EH (cell line): ENCODE results near the gene TMEM135.
"Not testable (repeated sequence)": the region's sequence is repeated elsewhere in the genome, so short reads cannot be mapped to it uniquely, and the experiment has no call there.

Source experiments
- DNase-seq: peaks from one replicate; pipeline ENCODE4 v3.0.0-alpha.2; 2015; ENCODE audit warnings: low read depth

Gene TMEM135

GRCh38 chr11:87020764-87021365 is 16.9 kb upstream of the TMEM135 start:
- DNase-seq: no peak

- no peak for DNase-seq
These were observed 15.5 kb upstream of the TMEM135 start for GRCh38 chr11:87022254-87022653.

GRCh38 chr11:87022738-87023137 is 15.0 kb upstream of the TMEM135 start:
- DNase-seq: no peak

- DNase-seq: not testable (repeated sequence)
These were observed 11.3 kb upstream of the TMEM135 start for GRCh38 chr11:87026415-87026814.

GRCh38 chr11:87030458-87031054 is 7.2 kb upstream of the TMEM135 start:
- peak; percentile 6 for DNase-seq

GRCh38 chr11:87031433-87032170 is 6.1 kb upstream of the TMEM135 start:
- DNase-seq: peak; percentile 34

- DNase-seq: no peak
These were observed 4.2 kb upstream of the TMEM135 start for GRCh38 chr11:87033561-87033960.

GRCh38 chr11:87035976-87036583 is 1.7 kb upstream of the TMEM135 start:
- DNase-seq: no peak

- no peak for DNase-seq
These were observed 831 bp upstream of the TMEM135 start for GRCh38 chr11:87036756-87037449.

GRCh38 chr11:87038235-87038977 is 672 bp downstream of the TMEM135 start:
- DNase-seq: peak; percentile 12

- DNase-seq: peak; percentile 39
These were observed 1.6 kb downstream of the TMEM135 start for GRCh38 chr11:87039371-87039770.

GRCh38 chr11:87043894-87044293 is 6.2 kb downstream of the TMEM135 start:
- DNase-seq: no peak

- no peak for DNase-seq
These were observed 9.1 kb downstream of the TMEM135 start for GRCh38 chr11:87046824-87047223.

GRCh38 chr11:87056091-87056490 is 18.4 kb downstream of the TMEM135 start:
- DNase-seq: no peak

GRCh38 chr11:87057749-87058148 is 20.0 kb downstream of the TMEM135 start:
- DNase-seq: no peak

GRCh38 chr11:87059596-87060390 is 22.1 kb downstream of the TMEM135 start:
- peak; percentile 3 for DNase-seq

GRCh38 chr11:87061766-87062165 is 24.0 kb downstream of the TMEM135 start:
- peak; percentile 4 for DNase-seq

- peak; percentile 53 for DNase-seq
These were observed 26.2 kb downstream of the TMEM135 start for GRCh38 chr11:87063982-87064381.

- DNase-seq: no peak
These were observed 35.1 kb downstream of the TMEM135 start for GRCh38 chr11:87072787-87073186.

- DNase-seq: no peak
These were observed 38.6 kb downstream of the TMEM135 start for GRCh38 chr11:87076260-87076783.
